GM21367 (cell line): ENCODE results near the gene ULK4.

Experiments
- ATAC-seq: cut with Tn5 transposase; IDR thresholded peaks from one replicate; pipeline ENCODE4 v1.9.1; 2021; ENCODE audit not compliant: unreplicated experiment

Gene ULK4

DNA sequence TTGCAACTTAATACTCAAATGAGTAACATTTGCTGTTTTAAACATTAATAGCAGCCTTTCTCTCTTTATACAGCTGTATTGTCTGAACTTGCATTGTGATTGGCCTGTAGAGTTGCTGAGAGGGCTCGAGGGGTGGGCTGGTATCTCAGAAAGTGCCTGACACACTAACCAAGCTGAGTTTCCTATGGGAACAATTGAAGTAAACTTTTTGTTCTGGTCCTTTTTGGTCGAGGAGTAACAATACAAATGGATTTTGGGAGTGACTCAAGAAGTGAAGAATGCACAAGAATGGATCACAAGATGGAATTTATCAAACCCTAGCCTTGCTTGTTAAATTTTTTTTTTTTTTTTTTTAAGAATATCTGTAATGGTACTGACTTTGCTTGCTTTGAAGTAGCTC lies 722.3 kb downstream of the ULK4 start:
- ATAC-seq, result no peak

DNA sequence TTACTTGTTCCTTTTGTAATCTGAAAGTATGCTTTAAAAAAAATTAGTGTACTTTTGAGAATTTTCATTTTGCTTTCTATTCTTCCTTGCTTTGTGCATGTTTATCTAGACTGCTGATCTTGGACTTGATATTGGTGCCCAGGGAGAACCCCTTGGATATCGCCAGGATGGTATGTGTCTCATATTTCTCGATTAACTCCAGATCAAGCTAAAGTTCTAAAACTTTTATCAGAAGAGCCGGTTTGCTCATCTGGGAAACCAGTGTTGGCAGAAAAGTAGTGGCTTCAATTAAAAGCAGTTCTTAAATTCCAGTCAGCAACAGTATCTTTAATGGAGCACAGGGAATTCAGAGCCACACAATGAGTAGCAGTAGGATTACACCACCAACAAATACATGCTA lies 724.0 kb downstream of the ULK4 start:
- no peak for ATAC-seq

DNA sequence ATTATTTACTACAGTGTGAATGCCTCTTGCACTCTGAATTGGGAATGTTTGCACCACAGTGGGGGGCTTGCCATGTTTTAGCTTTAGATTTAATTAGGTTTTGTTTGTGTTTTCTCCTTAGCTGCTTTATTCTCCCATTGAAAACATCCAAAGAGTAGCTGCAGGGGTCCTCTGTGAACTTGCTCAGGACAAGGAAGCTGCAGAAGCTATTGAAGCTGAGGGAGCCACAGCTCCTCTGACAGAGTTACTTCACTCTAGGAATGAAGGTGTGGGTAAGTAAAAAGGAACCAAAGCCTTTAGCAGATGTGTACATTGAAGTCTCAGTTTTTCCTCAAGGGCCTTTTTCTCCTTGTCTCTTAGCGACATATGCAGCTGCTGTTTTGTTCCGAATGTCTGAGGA lies 725.7 kb downstream of the ULK4 start:
- no peak for ATAC-seq

DNA sequence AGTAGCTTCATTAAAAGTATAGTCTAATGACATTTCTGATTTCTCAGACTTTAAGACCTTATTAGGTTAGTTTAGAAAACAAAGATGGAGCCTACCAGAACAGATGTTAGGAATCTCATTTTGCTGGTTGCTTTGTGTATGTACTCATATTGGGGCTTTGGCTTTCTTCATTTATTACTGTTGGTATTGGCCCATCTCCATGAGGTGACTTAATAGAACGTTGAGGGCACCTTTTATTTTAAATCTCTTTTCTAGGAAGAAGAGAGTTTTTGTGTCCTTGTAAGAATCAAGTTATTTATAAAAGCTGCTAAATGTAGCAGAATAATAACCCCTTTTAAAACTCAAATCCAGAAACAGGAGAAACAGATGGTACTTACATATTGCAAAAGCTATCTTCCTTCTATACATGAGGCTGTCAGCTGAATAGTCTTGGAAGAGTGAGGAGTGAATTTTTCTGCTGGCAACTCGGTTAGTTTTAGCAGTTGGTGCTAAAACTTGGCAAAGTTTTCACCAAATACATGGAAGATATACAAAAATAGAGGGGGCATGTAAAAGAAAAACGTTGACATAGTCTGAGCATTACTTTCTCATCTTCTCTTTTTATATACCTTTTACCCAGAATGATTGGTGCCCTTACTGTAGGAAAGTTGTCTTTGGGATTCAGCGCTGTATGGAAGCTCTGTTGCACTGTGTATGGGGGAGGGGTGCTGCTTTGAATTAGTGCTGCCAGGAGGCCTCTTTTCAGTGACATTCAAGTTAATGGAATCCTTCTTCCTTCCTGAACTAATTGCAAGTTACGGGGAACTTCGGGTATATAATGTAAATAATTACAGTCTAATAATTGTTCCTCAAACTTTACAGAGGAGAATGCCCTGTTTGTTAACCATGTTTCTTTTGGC lies 726.8 kb downstream of the ULK4 start:
- ATAC-seq, result no peak

DNA sequence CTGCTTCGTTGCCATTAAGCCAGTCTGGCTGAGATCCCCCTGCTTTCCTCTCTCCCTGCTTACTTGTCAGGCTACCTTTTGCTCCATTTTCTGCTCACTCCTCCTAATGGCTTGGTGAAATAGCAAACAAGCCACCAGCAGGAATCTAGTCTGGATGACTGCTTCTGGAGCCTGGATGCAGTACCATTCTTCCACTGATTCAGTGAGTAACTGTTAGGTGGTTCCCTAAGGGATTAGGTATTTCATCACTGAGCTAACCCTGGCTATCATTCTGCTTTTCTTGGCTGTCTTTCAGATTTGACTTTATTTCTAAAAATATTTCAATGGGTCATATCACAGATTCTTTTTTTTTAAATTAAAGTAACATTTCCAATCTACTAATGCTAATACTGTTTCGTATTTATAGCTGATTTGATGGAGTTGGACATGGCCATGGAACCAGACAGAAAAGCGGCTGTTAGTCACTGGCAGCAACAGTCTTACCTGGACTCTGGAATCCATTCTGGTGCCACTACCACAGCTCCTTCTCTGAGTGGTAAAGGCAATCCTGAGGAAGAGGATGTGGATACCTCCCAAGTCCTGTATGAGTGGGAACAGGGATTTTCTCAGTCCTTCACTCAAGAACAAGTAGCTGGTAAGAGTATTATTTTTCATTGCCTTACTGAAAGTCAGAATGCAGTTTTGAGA lies 737.6 kb downstream of the ULK4 start:
- no peak for ATAC-seq

DNA sequence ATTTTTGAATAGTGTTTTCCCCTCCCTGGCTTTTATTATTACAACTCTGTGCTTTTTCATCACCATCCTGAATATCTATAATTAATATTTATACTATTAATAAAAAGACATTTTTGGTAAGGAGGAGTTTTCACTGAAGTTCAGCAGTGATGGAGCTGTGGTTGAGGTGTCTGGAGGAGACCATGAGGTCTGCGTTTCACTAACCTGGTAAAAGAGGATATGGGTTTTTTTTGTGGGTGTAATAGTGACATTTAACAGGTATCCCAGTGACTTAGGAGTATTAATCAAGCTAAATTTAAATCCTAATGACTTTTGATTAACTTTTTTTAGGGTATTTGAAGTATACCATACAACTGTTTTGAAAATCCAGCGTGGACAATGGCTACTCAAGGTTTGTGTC lies 738.2 kb downstream of the ULK4 start:
- ATAC-seq, result no peak

DNA sequence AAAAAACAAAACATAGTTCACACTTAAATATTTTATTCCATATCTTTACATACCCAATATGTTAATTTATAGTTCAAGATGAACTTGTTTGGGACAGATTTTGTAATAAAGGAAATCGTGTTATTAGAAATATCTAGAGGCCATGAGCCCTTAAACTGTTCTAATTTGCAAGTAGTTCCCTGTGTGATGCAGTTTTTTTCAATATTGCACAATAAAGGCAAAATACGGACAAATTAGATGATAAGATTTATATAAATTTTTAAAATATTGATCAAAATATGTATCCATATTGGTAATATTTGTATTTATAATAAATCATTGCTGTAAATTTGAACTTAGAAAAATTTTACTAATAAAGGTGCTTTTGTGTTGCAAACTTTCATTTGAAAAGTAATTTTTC lies 738.8 kb downstream of the ULK4 start:
- no peak for ATAC-seq

DNA sequence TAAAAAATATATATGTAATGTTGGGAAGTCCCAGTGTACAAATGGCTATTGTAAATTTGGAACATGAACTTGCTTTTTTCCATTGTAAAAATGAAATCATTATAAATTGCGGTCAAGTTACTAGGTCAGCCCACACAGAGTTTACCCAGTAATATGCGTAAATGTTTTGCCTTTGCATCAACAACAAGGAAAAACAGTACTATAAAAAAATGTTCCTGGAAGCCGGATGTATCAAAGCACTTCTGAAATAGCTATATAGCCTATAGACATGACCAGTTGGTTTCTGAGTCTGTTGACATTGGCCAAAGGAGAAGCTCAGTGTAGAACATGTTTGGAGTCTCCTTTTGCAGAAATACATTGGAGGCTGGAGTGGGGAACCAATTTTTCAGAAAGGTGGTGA lies 739.4 kb downstream of the ULK4 start:
- ATAC-seq, result no peak

DNA sequence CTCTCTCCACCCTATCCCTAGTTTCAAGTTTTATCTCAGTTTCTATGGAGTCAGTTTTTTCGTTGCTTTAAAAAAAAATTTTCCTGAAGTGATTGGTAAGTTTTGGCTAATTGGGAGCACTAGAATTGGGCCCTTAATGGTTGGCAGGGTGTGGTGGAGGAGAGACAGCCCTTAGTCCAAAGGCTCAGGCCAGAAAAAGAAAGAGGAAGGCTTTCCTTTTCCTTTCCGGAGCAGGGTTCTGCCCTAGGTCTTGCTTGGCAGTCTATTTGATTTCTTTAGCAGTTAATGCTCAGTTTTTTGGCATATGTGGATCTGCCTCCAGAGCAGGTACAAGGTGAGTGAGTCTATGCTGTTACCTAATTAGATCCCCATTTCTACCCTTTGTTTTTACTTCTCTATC lies 739.9 kb downstream of the ULK4 start:
- ATAC-seq, result no peak

DNA sequence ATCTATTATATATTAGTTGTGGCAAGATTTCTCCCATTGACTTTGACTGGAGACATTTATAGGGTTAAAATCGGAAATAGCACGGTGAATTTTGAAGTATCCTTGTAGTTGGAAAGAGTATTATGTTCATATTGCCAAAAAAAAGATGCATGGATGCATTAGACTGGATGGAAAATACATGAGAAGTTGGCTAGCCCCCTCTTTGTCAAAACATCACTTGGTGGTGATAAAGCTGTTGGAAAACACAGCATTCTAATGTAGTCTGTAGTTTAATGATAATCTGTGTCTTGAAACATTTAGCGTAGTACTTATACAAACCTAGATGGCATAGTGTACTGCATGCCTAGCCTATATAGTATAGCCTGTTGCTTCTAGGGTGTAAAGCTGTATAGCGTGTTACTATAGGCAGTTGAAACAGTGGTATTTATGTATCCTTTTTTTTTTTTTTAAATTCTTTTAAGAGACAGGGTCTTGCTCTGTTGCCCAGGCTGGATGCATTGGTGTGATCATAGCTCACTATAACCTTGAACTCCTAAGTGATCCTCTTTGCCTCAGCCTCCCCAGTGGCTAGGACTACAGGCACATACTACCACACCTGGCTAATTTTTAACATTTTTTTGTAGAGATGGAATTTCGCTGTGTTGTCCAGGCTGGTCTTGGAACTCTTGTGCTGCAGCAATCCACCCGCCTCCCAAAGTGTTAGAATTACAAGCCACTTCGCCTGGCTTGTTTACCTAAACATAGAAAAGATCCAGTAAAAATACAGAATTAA lies 740.8 kb downstream of the ULK4 start:
- no peak for ATAC-seq

DNA sequence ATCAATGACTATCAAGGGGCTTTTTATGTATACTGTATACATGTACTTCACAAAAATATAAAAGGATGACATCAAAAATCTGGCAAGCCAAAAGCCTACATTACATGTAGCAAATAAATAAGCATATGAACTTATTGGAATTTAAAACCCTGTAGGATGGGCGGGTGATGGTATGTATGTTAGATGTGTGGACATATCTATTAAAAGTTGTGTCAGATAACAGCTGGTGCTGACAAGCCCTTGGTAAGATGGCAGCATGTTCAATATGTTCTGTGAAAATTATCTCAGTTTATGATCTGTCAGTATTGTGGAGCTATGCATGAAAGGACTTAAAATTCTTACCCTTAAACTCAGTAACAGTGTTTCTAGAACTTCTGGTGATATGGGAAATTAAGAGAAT lies 742.5 kb downstream of the ULK4 start:
- ATAC-seq, result no peak

DNA sequence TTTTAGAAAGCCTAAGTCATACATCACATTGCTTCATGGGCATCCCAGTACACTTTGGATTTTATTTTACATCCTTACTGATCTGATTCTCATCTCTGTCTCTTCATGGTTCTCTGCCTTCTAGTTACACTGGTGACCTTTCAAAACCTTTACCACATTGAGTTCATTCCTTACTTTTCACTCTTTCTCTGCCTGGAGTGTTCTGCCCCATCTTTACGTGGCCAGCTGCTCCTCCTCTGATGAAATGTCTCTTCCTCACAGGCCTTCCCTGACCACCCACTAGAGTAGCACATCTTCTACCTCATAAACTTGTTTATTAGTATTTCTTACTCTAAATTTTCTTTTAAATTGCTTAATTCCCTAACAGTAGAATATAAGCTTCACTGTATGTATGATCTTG lies 744.9 kb downstream of the ULK4 start:
- ATAC-seq, result no peak

DNA sequence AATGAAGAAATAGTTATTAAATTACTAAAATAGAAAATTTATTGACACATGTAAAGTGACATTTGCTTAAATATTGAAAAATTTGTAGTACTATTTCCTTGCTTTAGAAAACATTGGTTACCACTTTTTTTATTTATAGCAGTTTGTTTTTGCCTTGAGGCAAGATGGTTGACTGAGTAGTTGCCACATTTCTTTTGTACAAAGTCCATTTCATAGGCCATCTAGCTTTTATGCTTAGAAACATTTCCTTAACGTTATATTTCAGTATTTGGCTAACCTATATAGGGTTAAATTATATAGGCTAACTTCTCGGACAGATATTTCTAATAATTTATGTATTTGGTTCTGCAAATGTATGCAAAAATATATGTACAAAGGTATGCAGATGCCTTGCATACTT lies 745.5 kb downstream of the ULK4 start:
- no peak for ATAC-seq

DNA sequence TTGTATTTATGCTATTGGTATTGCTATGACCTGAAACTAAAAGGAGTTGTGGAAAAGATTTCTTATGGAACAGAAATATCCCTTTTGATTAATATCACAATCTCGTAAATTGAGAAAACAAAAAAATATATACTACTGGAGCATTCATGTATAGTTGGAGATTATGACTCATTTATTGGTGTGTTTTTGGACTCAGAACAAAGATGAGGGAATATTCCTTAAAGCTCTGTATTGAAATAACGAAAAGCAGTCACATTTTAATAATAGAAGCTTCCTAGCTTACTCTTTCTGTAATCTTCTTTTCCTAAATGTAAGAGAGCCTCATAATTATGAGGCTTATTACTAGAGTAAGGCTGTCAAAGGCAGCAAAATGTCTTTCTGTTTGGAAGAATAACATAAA lies 748.3 kb downstream of the ULK4 start:
- no peak for ATAC-seq

DNA sequence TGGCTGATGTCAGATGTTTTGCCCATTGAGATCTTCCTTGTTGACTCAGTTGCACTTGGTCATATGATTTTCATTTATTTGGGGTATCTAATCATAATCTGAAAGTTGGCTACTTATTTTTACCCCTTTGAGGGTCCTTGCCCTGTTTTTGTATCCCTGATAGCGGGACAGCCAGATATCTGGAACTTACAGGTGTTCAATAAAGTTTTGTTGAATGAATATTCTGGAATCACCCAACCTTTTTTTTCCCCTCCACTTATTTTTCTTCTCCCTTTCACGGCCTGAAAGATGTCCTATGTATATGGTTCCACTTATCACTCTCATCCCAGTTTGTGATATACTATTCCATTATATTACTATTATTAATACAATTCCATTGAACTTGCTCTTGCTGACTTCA lies 749.8 kb downstream of the ULK4 start:
- ATAC-seq, result no peak

DNA sequence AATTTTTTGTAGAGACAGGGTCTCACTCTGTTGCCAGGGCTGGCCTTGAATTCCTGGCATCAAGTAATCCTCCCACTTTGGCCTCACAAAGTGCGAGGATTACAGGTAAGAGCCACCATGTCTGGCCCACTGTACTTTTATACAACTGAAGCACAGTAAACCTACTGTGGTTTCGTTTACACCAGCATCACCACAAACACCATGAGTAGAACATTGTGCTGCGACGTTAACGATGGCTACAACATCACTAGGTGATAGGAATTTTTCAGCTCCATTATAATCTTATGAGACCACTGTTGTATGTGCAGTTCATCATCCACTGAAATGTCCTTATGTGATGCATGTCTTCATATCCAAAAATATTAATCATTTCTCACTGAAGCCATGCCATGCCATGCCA lies 750.9 kb downstream of the ULK4 start:
- ATAC-seq, result no peak

DNA sequence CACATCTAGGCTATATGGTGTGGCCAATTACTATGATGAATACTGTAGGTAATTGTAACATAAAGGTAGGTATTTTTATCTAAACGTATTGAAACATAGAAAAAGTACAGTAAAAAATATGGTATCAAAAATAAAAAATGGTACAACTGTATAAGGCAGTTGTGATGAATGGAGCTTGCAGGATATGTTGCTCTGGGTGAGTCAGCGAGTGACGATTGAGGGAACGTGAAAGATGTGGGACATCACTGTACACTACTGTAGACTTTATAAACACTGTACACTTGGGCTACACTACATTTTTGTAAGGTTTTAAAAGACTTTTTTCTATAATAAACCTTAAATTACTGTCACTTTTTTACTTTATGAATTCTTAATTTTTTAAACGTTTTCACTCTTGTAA lies 752.3 kb downstream of the ULK4 start:
- ATAC-seq, result no peak

DNA sequence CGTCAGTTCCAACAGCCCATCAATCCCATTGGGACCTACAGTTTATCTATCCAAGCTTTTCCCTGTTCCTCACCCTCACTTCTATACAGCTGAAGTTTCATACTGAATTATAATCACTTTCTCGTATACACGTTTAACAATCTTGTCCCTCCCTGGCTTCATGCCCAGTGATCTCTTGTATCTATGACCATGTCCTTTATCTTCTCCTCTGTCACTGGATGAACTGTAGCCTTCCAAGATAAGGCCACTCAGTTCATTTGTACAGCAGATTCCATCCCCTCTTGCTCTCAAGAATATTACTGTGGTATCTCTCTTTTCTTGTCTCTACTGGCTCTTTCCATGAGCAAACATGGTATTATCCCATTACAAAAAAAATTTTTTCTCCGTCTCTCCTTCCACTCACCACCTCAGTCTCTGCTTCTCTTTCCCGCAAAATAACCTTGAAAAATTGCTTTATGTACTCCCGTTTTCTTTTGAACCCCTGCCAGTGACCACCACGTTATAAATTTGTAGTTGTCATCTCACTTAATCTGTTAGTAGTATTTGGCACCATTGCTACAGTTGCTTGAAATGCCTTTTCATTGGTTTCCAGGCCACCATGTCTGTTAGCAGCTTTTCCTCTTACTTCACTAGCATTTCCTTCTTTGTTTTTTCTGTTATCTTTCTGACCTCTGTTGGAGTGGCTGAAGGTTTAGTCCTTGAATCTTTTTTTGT lies 753.2 kb downstream of the ULK4 start:
- ATAC-seq, result no peak

DNA sequence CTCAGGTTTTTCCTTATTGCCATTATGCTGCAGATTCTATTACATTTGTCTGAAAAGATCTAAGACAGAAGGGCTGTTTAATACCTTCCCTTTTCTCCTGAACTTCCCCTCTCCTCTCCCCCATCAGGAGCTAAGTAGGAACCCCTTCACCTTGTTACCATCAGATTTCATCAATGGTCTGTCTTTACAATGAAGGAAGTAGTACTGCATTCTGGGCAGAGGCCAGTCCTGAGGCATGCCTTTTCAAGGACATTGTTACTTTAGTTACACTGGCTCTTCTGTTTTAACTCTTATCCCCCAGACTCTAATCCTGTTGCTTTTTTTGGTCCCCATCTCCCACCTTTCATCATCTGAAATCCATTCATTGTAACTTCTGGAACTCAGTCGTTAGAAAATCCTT lies 754.5 kb downstream of the ULK4 start:
- ATAC-seq, result no peak

DNA sequence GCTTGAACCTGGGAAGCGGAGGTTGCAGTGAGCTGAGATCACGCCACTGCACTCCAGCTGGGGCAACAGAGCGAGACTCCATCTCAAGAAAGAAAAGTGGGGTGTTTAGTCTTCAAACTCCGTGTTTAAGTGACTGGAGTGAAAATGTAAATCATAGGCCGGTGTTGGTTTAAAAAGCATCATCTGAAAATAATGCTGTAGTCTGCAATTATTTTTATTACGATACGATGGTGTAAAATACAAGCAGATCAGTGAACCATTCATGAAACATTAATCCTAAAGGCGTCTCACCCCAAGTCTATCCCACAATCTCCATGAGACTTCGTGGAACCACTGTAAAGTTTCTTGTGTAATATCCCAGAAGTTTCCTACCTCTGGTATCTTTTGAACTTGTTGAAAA lies 756.3 kb downstream of the ULK4 start:
- ATAC-seq, result no peak

DNA sequence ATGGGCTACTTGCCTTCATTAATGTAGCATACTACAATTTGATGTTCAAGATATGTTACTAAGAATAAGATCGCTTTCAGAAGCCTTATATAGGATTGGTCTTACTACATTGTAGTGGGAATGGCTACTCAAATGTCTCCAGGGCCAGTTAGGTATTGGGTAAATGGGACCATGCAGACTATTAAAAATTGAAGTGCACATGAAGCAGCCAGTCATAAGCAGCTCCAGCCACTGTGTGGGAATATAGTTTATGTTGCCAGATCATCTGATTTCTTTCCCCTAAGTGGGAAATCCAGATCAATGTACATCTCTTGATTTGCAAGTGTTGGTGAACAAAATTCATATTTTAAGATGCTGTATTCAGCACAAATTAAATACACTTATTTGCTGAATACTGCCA lies 757.5 kb downstream of the ULK4 start:
- ATAC-seq, result no peak
